GM18526 (cell line): Measurements from ENCODE around the gene ABLIM3.

ENCODE experiments used
- POLR2A ChIP-seq: IDR thresholded peaks from 3 replicates; pipeline ENCODE4 v1.6.1; 2011; ENCODE audit not compliant: insufficient read length; ENCODE audit errors: extremely low read depth

Gene ABLIM3

DNA sequence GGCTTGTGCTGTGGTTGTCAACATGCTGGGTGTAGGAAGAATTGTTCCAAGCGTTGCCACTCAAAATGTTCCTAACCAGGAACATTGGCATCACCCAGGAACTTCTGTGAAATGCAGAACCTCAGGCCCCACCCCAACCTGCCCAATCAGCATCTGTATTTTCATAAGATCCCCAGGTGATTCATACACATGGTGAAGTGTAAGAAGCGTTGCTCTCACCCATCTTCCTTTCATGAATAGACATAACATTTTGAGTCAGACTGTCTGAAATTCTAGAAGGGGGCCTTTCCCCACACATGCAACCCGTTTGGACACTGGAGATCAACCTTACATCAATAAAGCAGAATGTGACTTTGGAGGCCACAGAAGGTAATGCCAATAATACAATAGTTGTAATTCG is 121.0 kb downstream of the ABLIM3 start:
- TF ChIP-seq POLR2A: no peak

GRCh38 chr5:149264439-149265067 is 123.3 kb downstream of the ABLIM3 start:
- TF ChIP-seq POLR2A: no peak

DNA sequence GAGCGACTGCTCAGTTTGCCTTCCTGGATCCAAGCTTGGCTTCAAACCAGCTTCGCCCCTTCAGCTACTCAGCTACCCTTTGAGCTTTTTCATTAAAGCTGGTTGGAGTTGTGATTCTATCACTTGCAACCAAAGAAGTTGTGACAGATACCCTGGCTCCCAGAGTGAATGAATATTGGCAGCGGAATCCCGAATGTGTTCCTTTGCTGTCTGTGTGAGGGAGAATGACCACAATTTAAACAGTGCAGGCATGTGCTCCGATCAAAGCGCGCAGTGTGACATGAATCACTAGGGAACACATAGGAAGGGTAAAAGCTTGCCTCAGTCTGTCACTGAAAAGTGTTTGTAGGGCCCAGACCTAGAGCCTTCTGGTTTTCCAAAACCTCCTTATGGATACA is 123.8 kb downstream of the ABLIM3 start:
- no peak for TF ChIP-seq POLR2A

GRCh38 chr5:149265597-149265996 is 124.3 kb downstream of the ABLIM3 start:
- no peak for TF ChIP-seq POLR2A

- TF ChIP-seq POLR2A: no peak
These were observed 126.1 kb downstream of the ABLIM3 start for GRCh38 chr5:149267241-149267973.

DNA sequence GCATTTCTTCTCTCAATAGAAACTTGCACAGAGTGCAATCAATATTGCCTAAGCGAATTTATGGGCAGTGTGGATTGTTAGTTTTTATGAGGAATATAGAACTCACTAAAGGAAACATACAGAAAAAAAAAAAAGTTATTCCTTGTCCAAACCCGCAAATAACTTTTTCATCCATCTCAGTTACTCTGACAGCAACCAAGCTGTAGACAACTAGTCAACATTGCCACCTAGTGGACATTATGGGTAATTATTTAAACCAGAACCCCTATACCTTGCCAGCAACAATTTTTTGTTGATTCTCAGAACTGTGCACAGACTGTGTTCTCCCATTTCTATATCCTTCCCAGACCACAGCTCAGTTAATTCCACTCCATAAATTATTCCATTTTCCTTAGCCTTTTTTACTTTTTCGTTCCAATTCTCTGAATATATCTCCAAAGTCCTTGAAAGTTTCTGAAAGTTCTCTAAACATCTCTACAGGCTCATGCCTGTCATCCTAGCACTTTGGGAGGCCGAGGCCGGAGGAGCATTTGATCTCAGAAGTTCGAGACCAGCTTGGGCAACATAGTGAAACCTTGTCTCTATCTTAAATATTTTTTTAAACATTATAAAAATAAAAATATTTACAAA is 127.8 kb downstream of the ABLIM3 start:
- TF ChIP-seq POLR2A: no peak

GRCh38 chr5:149271195-149271715 is 130.0 kb downstream of the ABLIM3 start:
- no peak for TF ChIP-seq POLR2A

DNA sequence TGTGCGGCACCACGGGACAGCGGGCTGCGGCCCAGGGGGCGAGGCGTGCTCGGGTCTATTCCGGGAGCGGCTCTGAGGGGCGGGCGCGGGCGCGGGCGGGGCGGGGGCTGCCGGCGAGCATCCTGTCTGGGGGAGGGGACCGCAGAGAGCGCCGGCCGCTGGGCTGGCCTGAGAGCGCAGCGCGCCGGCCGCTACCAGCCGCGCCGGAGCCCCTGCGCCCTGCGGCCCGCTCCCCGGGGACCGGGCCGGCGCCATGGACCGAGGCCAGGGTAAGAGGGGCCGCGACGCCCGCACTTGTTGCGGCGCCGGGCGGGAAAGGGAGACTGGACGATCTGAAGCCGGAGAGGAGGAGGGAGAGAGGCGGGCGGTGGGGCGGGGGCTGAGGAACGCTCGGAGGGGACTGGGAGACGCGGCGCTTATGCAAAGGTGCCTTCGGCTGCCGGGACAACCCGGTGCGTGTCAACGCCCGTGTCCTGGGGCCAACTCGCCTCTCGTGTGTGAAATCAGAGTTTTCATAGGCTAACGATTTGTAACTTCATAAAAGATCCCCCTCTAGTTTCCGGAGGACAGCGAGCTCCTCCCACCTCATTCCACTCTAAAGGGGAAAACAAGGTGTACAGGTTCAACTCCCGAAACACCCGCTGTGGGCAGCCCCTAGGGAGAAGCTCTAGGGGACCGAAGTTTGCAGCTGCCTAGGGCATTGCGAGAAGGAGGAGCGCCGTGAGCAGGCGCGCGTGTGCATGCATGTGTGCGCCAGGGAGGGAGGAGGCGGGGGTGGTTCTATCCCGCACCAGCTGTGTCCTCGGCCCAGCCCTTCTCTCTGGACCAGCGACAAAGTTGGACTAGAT is 130.6 kb downstream of the ABLIM3 start, which contains the start of gene AFAP1L1:
Gene AFAP1L1, plus strand, starts transcription at position 144 of the 848 bp plus-strand sequence. Its CDS starts 110 bp downstream, at position 254.
- TF ChIP-seq POLR2A: no peak

- TF ChIP-seq POLR2A: no peak
These were observed 131.9 kb downstream of the ABLIM3 start for GRCh38 chr5:149273237-149273636.

DNA sequence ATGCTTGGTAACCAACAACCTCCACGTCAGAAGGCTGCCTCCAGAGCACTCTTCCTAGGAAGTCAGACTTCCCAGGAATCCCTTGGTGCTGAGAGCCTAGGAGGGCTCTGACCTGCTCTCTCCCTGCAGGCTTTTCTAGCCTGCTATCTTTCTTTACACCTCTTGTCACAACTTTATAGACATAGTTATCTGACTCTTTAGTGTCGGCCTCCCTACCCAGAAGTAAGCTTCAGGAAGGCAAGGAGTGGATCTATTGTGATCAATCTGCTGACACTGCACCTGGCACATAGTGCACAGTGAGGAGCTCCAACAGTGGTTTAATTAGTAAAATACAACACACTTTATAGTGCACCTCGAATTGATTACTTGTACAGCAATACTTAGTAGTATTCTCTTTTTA is 132.7 kb downstream of the ABLIM3 start:
- TF ChIP-seq POLR2A: no peak

DNA sequence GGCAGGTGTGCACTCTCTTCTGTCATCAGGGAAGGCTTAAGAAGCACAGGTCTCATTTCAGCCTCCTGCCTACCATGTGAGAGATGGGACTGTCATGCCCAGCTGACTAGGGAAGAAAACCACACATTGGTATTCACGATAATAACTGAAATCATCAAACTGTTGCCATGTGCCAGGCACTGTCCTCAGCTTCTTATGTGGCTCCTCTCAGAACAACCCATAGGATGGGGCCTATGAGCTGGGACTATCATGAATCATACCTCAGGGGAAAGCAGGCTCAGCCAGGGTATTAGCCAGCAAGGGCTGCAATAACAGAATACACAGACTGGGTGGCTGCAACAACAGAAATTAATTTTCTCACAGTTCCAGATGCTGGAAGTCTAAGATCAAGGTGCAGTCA is 133.6 kb downstream of the ABLIM3 start:
- no peak for TF ChIP-seq POLR2A

- no peak for TF ChIP-seq POLR2A
These were observed 136.5 kb downstream of the ABLIM3 start for GRCh38 chr5:149277801-149278200.

DNA sequence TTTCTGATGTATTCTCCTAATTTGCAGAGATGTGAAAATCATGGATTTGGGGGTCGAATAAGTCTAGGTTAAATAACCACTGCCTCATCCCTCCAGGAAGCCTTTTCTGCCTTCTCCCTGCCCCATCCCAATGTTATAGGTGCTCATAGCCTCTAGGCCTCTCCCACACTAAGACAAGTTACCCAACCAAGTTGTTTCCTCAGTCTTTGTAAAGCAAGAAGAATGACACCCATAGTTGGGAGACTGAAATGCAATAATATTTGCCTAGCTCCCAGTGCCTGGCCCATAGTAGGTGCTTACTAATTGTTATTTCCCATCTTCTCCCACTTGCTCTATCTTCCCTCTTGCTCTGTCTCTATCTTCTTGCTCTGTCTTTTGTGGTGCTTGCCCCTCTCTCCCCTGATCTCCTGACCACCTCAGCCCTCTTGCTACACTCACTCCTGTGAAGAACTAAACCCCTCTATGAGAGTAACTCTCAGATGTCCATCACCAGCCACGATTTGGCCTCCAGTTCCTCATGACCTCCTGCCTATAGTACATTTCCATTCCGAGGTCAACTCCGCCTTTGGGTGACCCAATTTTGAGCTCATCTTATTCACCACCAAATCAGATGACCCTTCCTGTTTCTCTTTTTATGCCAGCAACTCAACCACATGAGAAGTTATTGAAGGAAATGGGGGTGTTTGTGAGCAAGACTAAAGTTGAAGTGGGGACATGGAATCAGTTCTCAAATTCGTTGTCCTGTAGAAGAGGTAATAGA is 137.3 kb downstream of the ABLIM3 start:
- TF ChIP-seq POLR2A: no peak

DNA sequence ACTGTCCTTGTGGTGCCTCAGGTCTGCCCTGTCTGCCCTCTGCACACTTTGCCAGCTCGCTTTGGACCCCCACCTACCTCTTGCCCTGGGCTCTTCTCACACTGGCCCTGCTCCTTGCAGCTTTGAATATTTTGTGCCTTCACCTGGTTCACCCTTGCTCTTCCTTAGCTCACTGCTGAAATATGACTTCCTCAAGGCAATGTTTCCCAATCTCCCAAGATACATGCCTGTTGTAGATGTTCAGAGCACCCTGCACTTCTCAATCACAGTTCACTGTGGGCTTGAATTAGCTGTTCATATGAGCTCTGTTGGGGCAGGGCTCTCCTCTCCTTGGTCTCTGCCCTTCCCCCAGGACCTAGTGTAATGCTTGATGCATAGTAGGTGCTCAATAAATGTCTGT is 138.4 kb downstream of the ABLIM3 start:
- TF ChIP-seq POLR2A: no peak

- TF ChIP-seq POLR2A: no peak
These were observed 138.8 kb downstream of the ABLIM3 start for GRCh38 chr5:149280124-149280523.

GRCh38 chr5:149280802-149281201 is 139.5 kb downstream of the ABLIM3 start:
- TF ChIP-seq POLR2A: no peak
